Right lobe of liver (tissue), 4 donors: Measurements from ENCODE around the gene SYT1.

Experiments
- POLR2A ChIP-seq: fragments of 450-650 bp; IDR thresholded peaks from one replicate; pipeline ENCODE4 v1.6.1; 2017; ENCODE audit warnings: antibody characterized with exemption, mild to moderate bottlenecking
- TF ChIP-seq, protein P1 (sequence below), 4 donors: fragments of 200-600 bp in 3 of 4; fragments of 450-650 bp in 1 of 4; IDR thresholded peaks; one replicate each; pipeline versions ENCODE4 v1.5.1 to v1.8.0; 2016 to 2022; ENCODE audit warnings: antibody characterized with exemption in 4 of 4, mild to moderate bottlenecking in 2 of 4
- donor health status: DM: no; HTN: no; CAD: no.
- donor health status: DM: no; HTN: no; CAD: no.
- donor health status: DM: no; HTN: yes; CAD: no.

DNA sequence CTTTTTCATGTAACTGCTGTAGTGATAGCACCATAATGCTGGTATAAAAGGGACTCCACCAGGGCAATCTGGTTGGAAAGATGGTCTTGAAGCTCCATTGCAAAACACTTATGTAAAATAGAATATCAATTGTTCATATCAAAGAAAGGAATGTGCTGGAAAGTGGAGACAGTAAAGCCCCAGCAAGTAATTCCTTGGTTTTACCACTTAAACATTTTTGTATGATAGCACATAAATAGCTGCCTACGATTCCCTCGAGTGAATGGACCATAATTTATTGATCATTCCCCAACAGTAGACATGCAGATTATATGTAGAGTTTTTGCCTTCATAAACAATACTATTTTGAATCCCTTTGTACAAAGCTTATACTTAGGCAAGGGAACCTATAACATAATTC lies 550.7 kb downstream of the SYT1 start:
- TF ChIP-seq, protein P1, sequence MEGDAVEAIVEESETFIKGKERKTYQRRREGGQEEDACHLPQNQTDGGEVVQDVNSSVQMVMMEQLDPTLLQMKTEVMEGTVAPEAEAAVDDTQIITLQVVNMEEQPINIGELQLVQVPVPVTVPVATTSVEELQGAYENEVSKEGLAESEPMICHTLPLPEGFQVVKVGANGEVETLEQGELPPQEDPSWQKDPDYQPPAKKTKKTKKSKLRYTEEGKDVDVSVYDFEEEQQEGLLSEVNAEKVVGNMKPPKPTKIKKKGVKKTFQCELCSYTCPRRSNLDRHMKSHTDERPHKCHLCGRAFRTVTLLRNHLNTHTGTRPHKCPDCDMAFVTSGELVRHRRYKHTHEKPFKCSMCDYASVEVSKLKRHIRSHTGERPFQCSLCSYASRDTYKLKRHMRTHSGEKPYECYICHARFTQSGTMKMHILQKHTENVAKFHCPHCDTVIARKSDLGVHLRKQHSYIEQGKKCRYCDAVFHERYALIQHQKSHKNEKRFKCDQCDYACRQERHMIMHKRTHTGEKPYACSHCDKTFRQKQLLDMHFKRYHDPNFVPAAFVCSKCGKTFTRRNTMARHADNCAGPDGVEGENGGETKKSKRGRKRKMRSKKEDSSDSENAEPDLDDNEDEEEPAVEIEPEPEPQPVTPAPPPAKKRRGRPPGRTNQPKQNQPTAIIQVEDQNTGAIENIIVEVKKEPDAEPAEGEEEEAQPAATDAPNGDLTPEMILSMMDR (IDR thresholded peaks at IDR 0.05): no peak
- TF ChIP-seq POLR2A: no peak
